M059J (cell line): Measurements from ENCODE around the gene UPF2. TPM values are rescaled to one million over a fixed set of nuclear protein-coding genes. Genes with fewer than 3 reads are reported as not detected.
A peak's percentile ranks its signal among the peaks of the same experiment; 100 is the strongest.
"Not testable (repeated sequence)": the region's sequence is repeated elsewhere in the genome, so short reads cannot be mapped to it uniquely, and the experiment has no call there.

Experiments used
- DNase-seq: peaks from one replicate; pipeline ENCODE4 v3.0.0-alpha.2; 2012; ENCODE audit warnings: low read depth
- total RNA-seq: library from RNA; depleted of rRNA; stranded (reverse); fragments of >200 nt; shearing (Covaris generic); gene quantifications from 2 replicates; pipeline ENCODE4 v1.2.3, GENCODE V29; 2014

Gene UPF2
- total RNA-seq, 1 experiment from 2014 or later, result 11.2 TPM

DNA sequence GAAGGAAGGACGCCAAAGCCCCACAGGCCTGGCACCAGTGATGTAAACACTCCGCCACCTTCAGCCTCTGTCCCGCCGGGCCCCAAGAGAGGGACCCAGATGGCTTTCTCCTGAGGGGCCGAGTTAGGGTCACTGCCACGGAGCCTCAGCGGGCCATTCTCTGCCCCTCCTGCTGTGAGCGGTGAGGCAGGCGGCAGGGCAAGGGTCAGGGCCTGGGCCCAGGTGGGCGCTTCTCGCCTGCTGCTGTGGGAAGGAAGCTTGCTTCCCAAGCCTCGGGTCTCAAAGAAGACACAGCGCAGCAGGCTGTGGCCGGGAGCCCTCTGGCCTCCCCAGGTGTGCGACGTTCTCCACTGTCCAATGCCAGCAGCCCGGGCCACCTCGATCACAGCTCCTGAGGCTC lies 134.7 kb downstream of the UPF2 start:
- DNase-seq, result no peak

DNA sequence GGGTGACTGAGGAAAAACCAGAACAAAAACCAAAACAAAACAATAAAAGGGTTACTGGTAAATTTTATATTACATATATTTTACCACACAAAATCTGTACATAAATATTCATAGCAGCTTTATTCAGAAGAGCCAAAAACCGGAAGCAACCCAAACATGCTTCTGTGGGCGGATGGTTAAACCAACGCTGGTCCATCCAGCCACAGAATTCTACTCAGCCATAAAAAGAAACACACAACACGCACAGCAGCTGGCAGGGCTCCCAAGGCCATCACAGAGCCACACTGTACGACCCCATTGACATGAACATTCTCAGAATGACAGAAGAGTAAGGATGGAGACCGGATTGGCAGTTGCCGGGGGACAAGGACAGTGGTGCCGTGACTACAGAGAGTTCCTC lies 135.9 kb downstream of the UPF2 start:
- DNase-seq, result no peak

DNA sequence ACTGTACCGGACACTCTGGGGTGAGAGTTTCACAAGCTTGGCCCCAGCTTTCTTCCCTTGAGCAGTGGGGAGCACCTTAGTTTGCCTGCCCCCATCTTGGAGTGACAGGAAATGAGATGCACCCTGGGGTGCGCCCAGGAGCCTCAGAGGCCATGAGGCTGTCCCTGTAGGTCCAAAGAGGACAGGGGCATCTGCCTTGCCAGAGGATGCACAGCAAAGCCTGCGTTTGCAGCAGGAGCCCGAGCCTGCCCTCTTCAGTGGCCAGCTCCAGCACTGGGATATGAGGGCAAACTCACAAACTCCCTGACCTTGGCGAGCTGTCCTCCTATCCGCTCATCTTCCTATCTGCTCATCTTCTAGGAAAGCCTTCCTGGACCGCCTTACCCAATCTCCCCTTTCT lies 140.0 kb downstream of the UPF2 start:
- DNase-seq, result no peak

DNA sequence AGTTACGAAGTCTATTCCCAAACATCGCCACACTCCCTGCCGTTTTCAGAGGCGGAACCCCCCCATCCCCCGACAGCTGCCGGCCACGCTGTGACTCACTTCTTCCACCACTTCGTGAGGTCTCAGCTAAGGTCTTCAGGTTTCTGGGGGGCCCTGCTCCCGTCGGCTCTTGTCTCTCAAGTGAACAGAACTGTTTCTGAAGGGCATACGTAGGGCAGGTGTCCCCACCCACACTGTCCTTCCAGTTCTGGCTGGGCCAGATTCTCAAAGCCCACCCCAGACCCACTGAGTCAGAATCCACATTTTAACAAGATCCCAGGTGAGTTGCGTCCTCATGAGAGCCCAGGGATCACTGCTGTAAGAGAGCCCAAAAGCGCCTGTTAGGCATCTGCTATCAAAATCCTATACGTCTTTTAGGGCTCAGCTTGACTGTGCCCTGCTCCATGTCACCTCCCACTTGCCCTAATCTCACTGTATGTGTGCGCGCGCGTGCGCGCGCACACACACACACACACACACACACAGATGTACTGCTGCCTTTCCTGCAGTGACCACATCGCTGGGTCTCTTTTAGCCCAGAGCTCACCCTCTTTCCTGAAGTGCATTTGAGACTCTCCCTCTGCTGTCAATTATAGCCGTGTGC lies 140.7 kb downstream of the UPF2 start:
- DNase-seq, result no peak

DNA sequence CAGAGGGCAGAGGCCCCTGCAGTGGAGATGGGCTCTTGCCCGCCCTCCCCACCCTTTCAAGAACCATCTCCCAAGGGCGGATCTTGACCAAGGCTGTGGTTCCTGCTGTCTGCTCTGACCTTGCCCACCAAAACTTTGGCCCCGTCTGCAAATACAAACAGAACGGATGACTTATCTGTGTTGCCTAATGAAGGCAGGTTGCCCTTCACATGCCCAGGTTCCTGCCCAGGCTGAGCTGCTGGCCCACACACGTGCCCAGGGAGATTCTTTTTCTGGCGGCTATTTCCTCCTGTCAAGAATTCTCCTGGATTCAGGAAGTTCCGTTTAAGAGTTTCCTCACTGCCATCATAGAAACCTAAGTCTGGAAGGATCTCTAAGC lies 141.2 kb downstream of the UPF2 start:
- DNase-seq, result no peak

DNA sequence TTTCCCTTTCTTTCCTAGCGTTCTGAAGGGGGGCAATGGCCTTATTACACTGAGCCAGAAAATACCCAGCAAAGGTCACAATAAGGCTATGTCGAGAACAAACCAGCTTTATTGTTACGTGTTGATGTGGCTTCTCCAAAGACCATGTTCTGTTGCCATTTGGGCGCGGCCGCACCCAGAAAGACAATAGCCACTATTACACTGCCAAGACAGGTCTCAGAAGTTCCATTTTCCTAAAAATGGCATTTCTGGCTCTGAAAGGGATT lies 141.6 kb downstream of the UPF2 start:
- no peak for DNase-seq

DNA sequence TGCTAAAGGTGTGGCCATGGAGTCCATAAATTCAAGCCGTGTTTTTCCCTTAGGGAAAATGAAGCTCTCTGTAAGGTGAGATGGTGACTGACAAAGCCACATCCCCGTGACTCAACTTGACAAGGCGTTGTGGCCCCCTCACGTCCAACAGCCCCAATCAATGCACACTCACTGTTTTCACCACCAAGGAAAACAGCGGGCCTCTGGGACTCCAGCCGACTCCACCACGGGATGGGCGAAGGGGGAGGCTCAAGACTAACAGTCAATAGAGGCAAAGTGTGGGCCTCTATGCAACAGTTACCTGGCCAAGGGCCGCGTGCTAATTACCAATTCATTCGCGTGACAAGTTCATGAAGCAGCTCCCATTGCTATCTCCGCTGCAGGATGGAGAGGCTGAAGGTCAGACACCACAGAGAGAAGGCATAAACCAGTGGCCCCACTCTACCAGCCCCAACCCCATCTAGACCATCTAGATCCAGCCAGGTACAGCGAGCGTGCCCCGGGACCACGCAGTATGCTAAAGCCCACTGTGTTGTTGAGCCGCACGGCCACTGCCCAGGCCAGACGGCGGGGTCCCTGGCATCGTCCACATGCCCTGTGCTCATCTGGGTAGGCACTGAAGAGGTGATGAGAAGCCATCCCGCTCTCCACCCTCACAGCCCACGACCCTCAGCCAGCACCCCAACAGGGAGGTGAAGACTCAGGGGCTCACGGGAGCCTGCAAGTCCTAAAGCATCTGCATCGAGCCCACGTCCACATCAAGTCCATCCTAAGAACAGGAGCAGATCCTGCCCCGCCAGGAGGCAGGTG lies 143.3 kb downstream of the UPF2 start:
- no peak for DNase-seq

DNA sequence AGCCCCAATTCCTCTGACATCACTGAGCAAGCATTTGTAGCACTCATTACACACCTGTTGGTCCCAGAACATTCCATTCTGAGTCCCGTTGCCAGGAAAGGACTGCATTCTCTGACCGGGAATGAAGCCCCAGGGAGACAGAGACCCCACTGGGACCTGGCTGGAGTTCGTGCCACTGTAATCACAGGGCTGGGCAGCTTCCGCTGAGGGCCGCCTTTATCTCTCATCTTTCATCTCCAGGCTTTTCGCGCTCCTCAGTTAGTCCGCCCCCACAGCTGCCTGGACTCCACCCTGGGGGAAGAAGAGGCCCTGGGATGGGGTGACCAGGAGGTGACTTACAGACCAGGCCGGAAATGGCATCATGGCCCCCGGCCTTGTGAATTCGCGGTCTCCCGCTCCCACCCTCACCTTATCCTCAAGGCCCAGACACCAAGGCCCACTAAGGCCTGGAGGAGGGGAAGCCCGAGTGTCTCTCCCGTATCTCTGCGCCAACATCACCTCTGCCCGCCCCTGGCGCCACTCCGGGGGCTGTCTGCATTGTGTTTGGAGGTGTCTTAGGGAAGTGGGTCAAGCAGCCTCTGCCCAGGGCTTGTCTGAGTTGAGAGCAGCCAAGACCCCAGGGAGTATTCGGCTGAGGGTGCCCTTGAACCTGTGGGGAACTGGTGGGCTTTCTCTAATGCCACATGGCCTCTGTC lies 144.1 kb downstream of the UPF2 start:
- peak; percentile 36 for DNase-seq

DNA sequence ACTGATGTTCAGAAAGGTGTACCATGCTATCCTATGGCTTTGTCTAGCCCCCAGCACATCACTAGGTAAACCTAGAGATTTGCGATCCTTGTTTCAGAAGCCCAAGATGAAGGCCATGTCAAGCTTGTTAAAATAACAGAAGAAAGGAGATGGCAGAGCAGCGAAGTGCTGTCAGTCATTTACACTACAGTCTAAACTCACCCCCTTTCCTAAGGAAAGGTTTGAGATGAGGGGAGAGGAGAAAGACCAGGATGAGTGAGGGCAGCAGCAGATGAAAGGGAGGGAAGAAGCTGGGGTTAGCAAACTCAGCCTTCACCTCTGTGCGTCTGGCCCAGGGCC lies 144.6 kb downstream of the UPF2 start:
- DNase-seq, result no peak

DNA sequence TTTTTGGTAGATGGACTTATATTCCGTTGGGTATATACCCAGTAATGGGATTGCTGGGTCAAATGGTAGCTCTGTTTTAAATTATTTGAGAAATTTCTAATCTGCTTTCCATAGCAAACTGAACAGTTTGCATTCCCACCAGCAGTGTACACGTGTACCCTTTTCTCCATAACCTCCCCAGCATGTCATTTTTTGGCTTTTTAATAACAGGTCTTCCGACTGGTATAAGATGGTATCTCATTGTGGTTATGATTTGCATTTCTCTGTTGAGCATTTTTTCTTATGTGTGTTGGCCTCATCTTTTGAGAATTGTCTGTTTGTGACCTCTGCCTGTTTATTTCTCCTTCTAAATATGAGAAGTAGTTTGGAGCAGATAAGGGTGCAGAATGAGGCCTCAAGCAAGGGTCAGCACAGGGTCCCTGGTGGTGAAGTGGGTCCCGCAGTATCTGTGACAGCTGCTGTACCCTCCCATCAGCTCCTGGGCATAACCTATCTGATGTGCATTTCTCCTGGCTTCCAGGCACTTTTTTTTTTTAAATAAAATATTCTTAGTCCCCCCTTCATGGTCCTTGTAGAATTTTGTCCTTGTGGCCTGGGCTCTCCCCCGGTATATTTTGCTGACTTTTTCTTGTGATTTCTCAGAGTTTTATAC lies 145.9 kb downstream of the UPF2 start:
- no peak for DNase-seq

DNA sequence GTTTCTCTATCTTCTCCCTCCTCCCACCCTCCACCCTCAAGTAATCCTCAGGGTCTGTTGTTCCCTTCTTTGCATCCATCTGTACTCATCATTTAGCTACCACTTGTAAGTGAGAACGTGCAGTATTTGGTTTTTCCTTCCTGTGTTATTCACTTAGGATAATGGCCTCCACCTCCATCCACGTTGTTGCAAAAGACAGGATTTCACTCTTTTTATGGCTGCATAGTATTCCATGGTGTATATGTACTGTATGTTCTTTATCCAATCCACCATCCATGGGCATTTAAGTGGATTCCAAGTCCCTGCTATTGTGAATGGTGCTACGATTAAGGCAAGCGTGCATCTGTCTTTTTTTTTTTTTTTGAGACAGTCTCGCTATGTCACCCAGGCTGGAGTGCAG lies 147.0 kb downstream of the UPF2 start:
- DNase-seq, result no peak

DNA sequence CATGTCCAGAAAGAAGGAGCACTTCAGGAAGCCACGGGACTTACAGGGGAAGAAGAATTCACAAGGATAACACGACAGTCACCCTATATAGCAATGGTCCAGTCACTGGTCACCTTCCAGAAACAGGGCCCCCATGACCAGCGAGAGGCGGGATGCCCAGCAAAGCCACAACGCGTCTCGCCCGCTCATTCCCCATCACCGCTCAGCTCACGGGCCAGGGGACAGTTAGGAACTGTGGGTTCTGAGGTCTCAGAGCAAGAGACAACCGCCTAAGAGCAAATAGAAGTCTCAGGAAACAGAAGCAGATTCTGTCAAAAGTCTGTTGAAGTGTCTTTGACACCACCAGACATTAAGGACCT lies 147.5 kb downstream of the UPF2 start:
- DNase-seq, result no peak

DNA sequence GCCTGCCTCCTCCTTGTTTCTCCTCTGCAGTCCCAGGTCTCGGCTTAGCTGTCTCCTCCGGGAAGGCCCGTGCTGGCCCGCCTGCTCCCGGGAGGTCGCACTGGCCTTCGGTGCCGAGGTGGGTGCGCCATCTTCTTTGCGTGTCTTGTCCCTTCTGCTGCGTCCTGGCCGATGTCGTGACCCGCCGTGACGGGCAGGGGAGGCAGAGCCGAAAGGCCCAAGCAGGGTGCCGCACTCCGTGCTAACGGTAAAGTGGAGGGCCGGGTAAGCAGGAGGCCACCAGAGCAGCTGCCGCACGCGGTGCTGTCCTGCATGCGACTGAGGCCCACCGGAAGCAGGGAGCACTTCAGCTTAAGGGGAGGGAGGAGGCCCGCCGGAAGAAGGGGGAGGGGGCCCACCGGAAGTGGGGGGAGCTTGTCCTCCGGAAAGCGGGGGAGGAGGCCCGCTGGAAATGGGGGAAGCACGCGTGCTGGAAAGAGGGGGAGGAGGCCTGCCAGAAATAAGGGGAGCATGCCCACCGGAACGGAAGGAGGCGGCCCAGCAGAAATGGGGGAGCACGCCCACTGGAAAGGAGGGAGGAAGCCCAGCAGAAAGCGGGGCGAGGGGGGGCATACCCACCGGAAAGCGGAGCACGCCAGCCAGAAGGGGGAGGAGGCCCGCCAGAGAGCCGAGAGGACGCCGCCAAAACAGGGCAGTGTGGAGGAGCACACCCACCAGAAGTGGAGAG lies 148.1 kb downstream of the UPF2 start:
- no peak for DNase-seq

DNA sequence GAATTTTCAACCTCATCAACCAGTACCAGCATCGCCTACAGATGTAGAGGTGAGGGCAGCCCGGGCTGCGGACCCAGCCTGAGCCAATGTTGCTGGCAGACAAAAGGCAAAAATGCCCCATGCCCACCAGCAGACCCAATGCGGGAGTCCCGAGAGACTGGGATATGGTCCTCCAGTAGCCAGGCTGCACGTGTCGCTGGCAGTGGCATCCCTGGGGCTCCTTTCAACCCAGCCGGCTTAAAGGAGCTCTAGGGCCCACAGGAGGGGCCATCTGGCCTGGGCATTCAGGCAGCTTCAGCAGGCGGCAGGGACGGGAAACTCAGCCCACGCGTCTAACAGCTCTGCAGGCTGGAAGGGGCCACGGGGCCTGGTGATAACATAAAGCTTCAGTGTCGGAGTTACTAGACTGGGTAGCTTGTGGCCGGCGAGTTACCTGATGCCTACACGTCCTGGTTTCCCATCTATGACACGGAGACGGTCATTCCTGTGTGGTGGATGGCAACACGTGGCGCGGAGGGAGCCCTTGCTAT lies 148.8 kb downstream of the UPF2 start:
- no peak for DNase-seq

DNA sequence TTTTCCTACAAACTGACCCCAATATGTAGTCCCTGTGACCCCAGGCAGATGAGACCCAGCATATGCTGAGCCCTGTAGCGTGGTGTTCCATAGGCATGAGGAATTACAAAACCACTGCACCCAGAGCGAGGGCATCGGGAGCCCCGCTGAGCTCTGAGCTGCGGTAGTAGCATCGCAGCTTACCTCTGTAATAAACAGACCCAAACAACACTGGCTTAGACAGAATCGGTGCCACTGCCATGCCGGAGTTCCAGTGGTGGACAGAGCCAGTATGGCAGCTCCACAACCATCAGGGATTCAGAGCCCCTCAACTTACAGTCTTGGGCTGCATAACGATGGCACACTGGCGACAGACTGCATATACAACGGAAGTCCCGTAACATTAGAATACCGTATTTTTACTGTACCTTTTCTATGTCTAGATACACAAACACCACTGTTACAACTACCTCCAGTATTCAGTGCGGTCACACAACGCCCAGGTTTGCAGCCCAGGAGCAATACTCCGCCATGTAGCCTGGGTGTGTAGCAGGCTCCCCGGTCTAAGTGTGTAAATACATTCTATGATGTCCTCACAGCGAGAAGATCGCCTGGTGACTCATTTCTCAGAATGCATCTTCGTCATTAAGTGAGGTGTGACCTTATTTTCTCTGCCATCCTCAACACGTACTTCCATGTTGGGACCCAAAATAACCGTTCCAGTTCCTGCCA lies 150.7 kb downstream of the UPF2 start:
- no peak for DNase-seq

DNA sequence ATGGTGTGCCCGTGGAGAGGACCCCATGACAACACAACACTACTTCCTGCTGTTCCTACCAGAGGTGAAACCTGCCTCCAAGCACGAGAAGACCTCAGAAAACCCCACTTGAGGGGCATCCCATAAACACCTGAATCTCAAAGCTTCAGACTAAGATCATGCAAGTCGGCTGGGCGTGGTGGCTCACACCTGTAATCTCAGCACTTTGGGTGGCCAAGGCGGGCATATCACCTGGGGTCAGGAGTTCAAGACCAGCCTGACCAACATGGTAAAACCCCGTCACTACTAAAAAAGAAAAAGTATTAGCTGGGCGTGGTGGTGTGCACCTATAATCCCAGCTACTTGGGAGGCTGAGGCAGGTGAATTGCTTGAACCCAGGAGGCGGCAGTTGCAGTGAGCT lies 153.3 kb downstream of the UPF2 start:
- not testable (repeated sequence) for DNase-seq

DNA sequence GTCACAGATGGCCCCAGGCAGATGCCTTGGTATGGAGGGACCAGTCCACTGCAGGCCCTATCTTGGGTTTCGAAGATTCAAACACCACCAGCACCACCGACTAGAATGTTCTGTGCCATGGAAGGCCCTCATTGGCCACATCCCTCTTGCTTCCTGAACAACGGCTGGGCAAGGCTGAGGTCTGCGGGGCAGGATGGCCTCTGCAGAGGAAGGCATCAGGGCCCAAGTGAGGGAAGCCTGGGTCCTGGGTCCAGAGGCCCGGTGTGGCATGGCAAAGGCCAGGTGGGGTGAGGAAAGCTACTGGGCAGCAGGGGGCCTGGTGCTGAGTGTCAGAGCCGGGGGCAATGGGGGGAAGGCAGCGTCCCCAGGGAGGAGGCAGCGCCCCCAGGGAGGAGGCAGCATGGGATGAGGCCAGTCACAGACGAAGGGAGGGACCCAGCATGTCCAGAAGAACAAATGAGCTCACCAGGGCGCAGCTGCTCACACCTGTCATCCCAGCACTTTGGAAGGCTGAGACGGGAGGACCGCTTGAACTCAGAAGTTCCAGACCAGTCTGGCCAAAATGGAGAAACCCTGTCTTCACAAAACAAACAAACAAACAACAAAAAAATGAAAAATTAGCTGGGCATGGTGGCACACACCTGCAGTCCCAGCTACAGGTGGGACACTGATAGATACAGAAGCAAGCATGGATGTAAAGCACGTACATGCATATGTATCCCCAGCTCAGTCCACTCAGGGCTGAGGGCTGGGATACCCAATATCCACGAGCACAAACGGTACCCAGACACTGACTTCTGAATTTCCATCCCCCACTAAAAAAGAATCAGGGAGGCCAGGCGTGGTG lies 155.0 kb downstream of the UPF2 start:
- no peak for DNase-seq

DNA sequence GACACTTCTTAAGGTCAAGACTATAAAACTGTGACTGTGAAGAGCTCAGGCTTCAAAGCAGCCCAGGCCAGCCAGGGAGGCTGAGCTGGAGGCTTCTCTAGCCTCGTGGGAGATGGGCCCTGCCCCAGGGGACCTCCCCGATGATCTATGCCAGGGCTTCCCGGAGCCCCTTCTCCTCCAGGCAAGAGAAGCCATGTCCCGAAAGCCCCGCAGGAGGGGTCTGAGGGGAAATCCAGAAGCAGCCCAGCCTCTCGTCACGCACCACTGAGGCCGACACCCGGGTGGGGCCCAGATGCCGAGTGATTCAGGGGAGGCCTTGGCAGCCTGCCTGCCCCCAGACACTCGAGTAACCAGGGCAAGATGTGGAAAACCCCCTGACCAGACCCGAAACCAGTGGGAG lies 155.8 kb downstream of the UPF2 start:
- no peak for DNase-seq

DNA sequence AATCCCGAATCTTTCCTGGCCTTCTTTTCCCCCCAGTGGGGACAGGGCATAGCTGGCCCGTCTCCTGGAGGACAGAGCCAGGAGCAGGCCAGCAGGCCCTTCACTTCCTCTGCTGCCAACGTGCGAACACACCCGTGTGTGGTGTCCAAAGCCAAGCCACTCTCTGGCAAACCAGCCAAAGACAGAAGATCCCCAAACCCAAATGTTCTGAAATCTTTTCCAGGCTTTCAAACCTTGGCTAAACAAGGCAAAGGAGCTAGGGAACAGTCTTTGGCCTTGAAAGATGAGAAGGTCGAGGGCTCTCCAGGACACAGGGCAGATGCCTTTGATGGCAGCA lies 156.5 kb downstream of the UPF2 start:
- no peak for DNase-seq

DNA sequence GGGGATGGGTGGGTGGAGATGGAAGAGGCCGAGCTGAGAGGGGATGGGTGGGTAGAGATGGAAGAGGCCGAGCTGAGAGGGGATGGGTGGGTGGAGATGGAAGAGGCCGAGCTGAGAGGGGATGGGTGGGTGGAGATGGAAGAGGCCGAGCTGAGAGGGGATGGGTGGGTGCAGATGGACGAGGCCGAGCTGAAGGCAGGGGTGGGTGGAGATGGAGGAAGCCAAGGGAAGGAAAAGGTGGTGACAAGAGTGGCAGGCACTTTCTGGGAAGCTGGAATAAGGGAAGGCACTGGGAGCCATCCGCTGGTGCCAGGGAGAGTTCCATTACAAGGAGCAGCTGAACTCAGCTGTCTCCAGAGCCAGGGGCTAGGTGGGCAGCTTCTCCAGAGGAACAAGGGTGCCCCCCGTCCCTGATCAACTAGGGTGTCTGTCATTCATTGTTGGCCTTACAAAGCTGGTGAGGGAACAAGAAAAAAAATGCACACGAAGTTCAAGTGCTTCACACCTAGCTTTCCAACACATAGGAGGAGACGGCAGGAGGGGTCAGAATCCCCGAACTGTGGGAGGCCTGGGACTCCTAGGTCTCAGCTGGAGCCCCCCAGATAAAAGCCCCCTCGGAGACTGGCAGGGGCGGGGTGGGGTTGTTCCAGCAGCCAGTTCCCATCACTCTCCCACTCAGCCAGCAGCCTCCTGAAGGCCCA lies 157.0 kb downstream of the UPF2 start:
- no peak for DNase-seq
